HL-60 (cell line): ENCODE results near the gene CXCR6.

Experiments used
- DNase-seq, 2 experiments: peaks; one replicate each; pipeline ENCODE4 v3.0.0-alpha.2; 2010 to 2020; ENCODE audit warnings: low read depth in 1 of 2, low spot score in 1 of 2
- H3K27ac ChIP-seq: fragments of 250-450 bp; sonication (Bioruptor Pico); replicated peaks from 2 replicates; pipeline ENCODE4 v1.5.1; 2020; ENCODE audit warnings: mild to moderate bottlenecking, moderate library complexity
- H3K27me3 ChIP-seq: fragments of 250-450 bp; sonication (Bioruptor Pico); 2 replicates; pipeline ENCODE4 v1.5.1; 2021; ENCODE audit warnings: mild to moderate bottlenecking, moderate library complexity; ENCODE audit not compliant: insufficient read depth, poor library complexity, severe bottlenecking
- H3K4me3 ChIP-seq: replicated peaks from 2 replicates; pipeline ENCODE4 v1.5.1; 2011; ENCODE audit warnings: mild to moderate bottlenecking, control low read depth, low read length; ENCODE audit not compliant: insufficient read depth
- GABPA ChIP-seq: IDR thresholded peaks from 2 replicates; pipeline ENCODE4 v1.6.1; 2012; ENCODE audit warnings: low read depth
- POLR2AphosphoS5 ChIP-seq: IDR thresholded peaks from 2 replicates; pipeline ENCODE4 v1.6.1; 2012; ENCODE audit warnings: low read depth
- SPI1 ChIP-seq: IDR thresholded peaks from 2 replicates; pipeline ENCODE4 v1.6.1; 2012; ENCODE audit warnings: low read depth, mild to moderate bottlenecking, borderline replicate concordance
- TF ChIP-seq, protein P1 (sequence below): IDR thresholded peaks from 2 replicates; pipeline ENCODE4 v1.6.1; 2012; ENCODE audit warnings: low read depth; ENCODE audit not compliant: insufficient replicate concordance
- TF ChIP-seq, protein P2 (sequence below): IDR thresholded peaks from one replicate; pipeline ENCODE4 v1.5.1; 2011; ENCODE audit warnings: low read length, control low read depth, inconsistent platforms; ENCODE audit not compliant: insufficient read depth

CXCR6 gene

GRCh38 chr3:45951946-45952345, 8.7 kb downstream of the CXCR6 start:
- H3K4me3 ChIP-seq = no peak overlapping the region
- no peak for DNase-seq
- TF ChIP-seq SPI1 = no peak
- TF ChIP-seq, protein P1, sequence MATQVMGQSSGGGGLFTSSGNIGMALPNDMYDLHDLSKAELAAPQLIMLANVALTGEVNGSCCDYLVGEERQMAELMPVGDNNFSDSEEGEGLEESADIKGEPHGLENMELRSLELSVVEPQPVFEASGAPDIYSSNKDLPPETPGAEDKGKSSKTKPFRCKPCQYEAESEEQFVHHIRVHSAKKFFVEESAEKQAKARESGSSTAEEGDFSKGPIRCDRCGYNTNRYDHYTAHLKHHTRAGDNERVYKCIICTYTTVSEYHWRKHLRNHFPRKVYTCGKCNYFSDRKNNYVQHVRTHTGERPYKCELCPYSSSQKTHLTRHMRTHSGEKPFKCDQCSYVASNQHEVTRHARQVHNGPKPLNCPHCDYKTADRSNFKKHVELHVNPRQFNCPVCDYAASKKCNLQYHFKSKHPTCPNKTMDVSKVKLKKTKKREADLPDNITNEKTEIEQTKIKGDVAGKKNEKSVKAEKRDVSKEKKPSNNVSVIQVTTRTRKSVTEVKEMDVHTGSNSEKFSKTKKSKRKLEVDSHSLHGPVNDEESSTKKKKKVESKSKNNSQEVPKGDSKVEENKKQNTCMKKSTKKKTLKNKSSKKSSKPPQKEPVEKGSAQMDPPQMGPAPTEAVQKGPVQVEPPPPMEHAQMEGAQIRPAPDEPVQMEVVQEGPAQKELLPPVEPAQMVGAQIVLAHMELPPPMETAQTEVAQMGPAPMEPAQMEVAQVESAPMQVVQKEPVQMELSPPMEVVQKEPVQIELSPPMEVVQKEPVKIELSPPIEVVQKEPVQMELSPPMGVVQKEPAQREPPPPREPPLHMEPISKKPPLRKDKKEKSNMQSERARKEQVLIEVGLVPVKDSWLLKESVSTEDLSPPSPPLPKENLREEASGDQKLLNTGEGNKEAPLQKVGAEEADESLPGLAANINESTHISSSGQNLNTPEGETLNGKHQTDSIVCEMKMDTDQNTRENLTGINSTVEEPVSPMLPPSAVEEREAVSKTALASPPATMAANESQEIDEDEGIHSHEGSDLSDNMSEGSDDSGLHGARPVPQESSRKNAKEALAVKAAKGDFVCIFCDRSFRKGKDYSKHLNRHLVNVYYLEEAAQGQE = no peak
- TF ChIP-seq POLR2AphosphoS5 = no peak
- TF ChIP-seq, protein P2, sequence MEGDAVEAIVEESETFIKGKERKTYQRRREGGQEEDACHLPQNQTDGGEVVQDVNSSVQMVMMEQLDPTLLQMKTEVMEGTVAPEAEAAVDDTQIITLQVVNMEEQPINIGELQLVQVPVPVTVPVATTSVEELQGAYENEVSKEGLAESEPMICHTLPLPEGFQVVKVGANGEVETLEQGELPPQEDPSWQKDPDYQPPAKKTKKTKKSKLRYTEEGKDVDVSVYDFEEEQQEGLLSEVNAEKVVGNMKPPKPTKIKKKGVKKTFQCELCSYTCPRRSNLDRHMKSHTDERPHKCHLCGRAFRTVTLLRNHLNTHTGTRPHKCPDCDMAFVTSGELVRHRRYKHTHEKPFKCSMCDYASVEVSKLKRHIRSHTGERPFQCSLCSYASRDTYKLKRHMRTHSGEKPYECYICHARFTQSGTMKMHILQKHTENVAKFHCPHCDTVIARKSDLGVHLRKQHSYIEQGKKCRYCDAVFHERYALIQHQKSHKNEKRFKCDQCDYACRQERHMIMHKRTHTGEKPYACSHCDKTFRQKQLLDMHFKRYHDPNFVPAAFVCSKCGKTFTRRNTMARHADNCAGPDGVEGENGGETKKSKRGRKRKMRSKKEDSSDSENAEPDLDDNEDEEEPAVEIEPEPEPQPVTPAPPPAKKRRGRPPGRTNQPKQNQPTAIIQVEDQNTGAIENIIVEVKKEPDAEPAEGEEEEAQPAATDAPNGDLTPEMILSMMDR = no peak
- TF ChIP-seq GABPA = no peak
- no peaks in the 10 kb centered on the region for H3K27me3 ChIP-seq
- no peak overlapping the region for H3K27ac ChIP-seq

- TF ChIP-seq, protein P1 = no peak
- TF ChIP-seq GABPA = no peak
Observed at GRCh38 chr3:45952456-45952855, 9.2 kb downstream of the CXCR6 start.

DNA sequence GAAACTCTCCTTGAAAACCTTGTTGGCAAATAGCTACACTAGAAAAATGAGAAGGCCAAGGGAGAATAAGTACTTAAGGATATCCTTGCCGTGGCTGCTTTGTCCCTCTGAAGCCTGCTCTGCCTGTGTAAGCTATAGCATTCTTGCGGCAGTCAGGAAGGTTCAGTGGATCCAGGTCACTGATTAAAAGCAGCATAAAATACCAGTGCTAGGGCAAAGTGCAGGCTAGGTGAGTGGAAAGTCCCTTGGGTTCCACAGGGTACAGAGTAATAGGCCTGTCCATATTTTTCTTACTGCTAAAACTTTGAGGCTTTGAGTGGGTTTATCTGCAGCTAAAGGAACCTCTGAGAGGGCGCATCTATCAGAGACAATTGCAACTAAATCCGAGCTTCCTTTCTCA, 10.3 kb downstream of the CXCR6 start:
- TF ChIP-seq, protein P1 = no peak
- TF ChIP-seq POLR2AphosphoS5 = no peak
- TF ChIP-seq, protein P2 = no peak
- no peak for TF ChIP-seq SPI1
- TF ChIP-seq GABPA = no peak
- H3K27ac ChIP-seq = no peak overlapping the region
- H3K27me3 ChIP-seq = no peaks in the 10 kb centered on the region
- DNase-seq = no peak
- H3K4me3 ChIP-seq = no peak overlapping the region

More at GRCh38 chr3:45952456-45952855, 9.2 kb downstream of the CXCR6 start:
- no peak overlapping the region for H3K4me3 ChIP-seq
- DNase-seq = no peak
- H3K27ac ChIP-seq = no peak overlapping the region
- H3K27me3 ChIP-seq = no peaks in the 10 kb centered on the region

- no peak overlapping the region for H3K27ac ChIP-seq
Observed at GRCh38 chr3:45954306-45954705, 11.0 kb downstream of the CXCR6 start.

More at GRCh38 chr3:45954306-45954705, 11.0 kb downstream of the CXCR6 start:
- DNase-seq = no peak
- H3K4me3 ChIP-seq = no peak overlapping the region
- TF ChIP-seq GABPA (no peak), POLR2AphosphoS5 (no peak), SPI1 (no peak)
- TF ChIP-seq, protein P2 = no peak
- TF ChIP-seq, protein P1 = no peak
- H3K27me3 ChIP-seq = no peaks in the 10 kb centered on the region
